GM21423 (cell line): ENCODE measurements around the gene FCGBP.
"Not testable (repeated sequence)": the region's sequence is repeated elsewhere in the genome, so short reads cannot be mapped to it uniquely, and the experiment has no call there.

Experiments
- ATAC-seq: cut with Tn5 transposase; IDR thresholded peaks from one replicate; pipeline ENCODE4 v1.9.1; 2021; ENCODE audit warnings: mild to moderate bottlenecking, moderate library complexity; ENCODE audit not compliant: unreplicated experiment

Gene FCGBP

DNA sequence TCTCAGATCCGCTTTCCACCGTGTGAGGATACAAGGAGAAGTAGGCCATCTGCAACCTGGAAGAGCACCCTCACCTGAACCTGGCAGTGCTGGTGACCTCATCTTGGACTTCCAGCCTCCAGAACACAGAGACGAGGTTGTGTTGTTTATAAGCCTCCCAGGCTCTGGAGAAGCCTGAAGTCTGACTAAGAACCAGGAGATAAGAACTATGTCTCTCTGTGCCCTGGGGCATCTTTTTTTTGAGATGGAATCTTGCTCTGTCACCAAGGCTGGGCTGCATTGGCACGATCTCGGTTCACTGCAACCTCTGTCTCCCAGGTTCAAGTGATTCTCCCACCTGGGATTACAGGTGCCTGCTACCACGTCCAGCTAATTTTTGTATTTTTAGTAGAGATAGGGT lies 14.5 kb downstream of the FCGBP start:
- ATAC-seq: no peak

DNA sequence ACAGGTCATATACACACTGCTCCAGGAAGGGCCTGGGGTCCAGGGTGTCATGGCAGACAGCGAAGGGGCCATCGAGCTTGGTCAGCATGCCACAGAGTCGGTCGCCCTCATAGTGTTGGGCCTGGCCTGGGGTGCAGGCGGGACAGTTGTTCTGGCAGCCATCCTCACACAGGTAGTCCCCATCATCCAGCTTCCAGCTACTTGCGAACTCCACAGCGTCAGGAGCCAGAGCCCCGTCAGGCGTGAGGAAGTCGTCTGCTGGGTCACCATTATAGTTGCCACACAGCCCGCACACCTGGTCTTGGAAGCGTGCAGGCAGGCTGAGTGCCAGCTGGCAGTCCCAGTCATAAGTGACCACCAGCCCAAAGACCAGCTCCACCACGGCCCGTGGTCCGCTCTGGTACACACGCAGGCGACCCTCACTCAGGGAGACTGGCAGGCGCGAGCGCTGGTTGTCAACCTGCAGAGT lies 16.2 kb downstream of the FCGBP start:
- no peak for ATAC-seq

DNA sequence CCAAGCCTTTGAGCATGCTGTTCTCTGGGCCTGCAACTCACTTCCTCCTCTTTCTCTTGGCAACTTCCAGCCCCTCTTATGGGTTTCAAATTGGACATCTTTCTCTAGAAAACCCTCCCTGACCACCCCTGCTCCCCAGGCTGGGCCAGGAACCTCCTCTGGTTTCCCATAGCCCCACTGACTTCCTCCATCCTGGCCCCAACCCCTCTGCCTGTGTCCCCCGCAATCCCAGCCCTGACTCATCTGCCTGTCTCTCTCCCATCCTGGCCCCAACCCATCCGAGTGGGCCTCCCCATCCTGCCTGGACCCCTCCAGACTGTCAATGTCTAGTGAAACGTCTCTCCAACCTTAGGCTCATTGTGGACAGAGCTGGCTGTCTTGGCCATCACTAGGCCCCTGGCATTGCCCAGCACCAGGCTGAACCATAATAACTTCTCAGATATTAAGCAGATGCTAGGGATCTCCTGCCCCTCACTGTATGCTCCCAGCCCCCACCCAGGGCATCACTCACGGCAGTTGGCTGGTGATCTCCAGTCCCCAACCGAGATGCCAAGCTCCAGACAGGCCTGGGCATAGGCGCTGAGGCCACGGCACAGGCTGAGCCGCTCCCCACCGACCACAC lies 16.8 kb downstream of the FCGBP start:
- ATAC-seq: no peak

DNA sequence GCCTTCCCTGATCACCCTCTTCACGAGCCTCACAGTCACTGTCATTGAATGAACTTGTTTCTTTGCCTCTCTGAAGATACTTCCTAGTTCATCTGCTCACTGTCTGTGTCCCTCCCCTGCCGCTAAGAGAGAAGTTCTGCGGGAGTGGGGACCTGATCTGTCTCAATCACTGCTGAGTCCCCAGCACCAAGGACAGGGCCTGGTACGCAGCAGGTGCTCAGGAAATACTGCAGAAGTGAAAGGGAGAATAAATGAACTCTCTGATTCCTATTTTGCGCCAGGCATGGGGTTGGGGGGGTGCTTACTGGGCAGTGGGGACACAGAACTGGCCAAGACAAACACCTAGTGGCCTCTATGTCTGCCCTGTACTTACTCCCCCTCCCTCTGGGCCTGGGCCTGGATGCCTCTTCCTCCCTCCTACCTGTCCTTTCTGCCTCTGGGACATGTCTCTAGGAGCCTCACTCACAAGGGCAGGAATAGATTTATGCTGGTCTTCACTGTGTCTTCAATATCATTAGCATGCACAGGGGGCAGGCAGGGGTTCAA lies 17.5 kb downstream of the FCGBP start:
- no peak for ATAC-seq

DNA sequence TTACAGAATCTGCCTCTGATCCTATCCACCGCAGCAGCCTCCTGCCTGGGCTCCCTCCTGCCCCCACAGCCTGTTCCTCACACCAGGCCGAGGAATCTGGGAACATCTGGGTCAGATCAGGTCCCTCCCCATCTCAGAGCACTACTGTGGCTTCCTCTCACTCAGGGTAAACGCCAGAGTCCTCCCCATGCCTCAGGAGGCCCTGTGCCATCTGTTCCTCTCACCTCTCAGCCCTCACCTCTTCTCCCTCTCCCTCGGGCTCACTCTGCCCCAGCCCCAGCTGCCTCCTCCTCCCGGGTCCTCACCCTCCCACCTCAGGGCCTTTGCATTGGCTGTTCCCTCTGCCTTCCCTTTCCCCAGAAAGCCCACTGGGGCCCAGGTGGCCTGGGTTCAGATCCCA lies 18.2 kb downstream of the FCGBP start:
- ATAC-seq: no peak

DNA sequence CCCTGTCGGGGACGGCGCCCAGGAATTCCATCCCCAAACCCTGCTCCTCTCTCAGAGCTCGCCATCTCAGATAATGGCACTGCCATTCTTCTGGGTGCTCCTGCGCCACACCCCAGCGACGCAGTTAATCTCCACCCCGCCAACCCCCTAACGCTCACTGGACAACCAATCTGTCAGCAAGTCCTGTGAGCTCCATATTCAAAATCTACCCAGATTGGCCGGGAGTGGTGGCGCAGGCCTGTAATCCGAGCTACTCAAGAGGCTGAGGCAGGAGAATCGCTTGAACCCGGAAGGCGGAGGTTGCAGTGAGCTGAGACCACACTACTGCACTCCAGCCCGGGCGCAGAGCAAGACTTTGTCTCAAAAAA lies 18.6 kb downstream of the FCGBP start:
- ATAC-seq: no peak

DNA sequence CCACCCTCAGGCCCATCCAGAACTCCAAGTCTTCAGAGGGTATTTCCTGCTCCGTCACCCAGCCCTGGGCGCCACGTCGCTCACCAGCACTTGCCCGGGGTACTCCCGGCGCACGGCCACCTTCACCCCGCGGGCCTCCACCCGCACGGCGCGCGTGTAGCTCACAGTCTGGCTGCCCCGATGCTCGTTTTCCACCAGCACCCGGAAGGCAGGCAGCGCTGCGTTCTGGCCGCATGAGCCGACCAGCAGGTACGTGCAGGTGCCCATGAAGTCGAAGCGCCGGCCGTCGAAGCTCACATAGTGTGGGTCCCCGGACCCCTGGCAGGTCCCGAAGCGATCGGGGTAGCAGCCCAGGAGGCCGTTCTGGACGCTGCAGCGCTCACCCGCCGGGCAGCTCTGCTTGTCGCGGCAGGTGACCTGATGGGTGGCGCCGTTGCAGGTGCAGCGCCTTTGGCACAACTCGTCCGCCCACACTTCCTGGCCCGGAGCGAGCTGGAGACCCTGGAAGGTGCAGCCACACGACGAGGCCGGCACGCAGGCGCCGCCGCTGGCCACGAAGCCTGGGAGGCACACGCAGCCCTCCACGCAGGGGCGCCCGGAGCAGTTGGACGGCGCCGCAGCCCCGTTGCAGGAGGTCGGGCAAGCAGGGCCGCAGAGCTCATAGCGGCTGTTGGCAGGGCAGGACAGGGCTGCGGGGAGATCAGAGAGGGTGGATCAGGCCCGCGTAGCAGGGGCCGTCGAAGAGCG lies 19.2 kb downstream of the FCGBP start:
- no peak for ATAC-seq

DNA sequence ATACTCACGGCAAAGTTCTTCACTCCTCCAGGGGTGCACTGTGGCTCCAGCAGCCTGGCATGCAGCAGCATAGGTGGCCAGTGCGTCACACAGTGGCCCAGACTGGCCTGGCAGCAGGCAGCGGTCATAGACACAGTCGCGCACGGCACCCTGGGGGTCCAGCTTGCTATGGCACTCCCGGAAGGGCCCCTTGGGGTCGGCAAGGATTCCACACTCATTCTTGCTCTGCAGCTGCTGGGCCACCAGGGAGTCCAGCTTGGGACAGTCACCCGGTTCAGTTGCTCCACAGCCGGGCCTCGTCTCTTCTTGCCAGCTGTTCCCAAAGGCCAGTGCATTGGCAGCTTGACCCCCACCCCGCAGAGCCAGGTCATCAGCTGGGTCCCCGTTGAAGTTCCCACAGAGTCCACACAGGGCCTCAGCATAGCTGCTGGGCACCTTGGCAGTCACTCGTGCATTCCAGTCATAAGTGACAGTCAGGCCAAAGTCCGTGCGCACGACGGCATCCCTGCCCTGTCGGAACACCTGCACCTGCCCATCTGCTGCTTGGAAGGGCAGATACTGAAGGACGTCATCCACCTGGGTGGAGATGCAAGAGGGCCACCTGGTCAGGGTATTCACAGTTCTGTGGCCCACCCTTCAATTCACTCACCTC lies 20.6 kb downstream of the FCGBP start:
- no peak for ATAC-seq

DNA sequence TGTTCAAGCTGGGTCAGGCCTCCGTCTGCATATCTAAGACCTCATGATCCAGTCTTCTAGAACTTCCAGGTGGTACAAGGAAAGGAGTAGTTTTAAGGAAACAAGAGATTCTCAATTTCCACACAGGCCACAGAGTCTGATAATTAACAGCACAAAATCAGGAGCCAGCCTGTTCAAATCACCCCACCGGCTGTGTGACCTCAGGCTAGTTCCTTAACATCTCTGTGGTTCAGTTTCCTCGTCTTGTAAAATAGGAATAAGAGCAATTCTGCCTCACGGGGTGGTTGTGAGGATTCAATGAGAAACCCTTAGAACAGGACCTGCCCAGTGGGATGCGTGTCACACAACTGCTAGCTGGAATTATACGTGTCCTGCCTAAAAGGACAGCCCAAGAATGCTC lies 25.6 kb downstream of the FCGBP start:
- no peak for ATAC-seq

DNA sequence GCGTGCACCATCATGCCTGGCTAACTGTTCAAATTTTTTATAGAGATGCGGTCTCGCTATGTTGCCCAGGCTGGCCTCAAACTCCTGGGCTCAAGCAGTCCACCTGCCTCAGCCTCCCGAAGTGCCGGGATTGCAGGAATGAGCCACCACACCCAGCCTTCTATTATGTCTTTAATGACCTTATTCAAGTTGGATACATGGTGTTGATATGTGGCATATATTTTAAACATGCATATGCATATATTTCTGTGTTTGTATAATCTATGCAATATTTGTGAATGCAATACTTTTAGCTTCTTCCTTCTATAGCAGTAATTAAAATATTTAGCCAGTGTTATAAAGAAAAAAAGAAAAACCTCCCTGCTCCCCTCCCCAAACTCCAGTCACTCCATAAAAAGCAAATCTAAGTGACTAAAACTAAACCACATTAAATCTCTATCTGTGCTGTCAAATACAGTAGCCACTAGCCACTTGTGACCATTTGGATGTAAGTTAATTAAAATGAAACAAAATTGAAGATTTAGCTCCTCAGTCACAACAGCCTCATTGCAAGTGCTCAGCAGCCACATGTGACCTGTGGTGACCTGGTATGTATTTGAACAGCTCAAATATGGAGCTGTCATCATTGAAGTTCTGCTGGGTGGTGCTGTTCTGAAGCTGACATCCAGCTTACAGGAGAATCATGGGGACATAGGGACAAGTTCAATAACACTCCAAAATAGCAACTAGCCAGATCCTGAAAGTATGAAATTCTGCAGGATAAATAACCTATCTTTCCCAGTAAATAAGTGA lies 27.4 kb downstream of the FCGBP start:
- ATAC-seq: no peak

DNA sequence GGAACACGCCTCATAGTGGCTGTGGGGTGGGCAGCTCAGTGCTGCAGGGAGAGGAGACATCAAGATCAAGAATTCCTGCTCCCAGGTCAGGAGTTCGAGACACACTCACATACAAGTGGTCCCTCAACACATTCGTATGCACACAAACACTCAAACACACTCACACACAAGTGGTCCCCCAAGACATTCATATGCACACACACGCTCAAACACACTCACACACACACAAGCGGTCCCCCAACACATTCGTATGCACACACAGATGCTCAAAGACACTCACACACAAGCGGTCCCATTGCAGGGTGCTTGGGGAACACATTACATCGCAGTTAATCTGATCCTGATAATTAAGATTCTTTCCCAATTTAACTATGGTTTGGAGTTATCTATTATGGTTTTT lies 28.2 kb downstream of the FCGBP start:
- no peak for ATAC-seq

DNA sequence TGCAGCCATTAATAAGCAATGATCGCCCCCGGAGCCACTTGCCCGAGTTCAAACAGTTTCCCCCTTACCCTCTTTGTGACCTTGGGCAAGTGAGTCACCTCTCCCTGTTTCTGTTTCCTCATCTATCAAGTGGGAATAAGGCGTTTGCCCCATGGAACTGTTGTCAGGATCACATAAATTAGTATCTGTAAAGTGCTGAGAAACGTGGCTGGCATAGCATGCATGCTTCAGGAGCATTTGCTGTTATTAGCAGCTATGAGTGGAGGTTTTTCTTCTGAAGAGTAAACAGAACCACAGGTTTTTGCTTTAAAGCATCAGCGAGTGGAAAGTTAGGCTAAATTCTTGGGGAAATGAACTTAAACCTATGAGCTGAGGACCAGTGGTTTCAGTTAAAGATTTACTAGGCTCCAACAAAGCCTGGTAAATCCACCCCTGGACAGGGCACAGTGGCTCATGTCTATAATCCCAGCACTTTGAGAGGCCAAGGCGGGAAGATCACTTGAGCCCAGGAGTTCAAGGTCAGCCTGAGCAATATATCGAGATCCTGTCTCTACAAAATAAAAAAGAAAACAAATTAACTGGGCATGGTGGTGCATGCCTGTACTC lies 30.8 kb downstream of the FCGBP start:
- ATAC-seq: not testable (repeated sequence)

DNA sequence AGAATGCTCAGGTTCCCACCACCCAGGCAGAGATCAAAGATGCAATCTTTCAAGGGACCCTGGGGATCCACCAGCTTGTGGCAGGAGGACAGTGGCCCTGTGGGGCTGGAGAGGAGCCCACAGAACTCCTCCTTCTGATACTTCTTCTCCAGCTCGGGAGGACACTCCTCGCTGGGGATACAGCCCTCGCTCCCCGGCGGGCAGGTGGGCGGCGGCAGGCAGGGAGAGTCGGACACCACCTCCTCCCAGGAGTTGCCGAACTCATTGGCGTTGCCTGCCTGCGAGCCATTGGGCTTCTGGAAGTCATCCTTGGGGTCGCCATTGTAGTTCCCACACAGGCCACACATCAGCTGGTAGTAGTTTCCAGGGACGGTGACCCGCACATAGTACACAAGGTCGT lies 32.1 kb downstream of the FCGBP start:
- ATAC-seq: not testable (repeated sequence)

DNA sequence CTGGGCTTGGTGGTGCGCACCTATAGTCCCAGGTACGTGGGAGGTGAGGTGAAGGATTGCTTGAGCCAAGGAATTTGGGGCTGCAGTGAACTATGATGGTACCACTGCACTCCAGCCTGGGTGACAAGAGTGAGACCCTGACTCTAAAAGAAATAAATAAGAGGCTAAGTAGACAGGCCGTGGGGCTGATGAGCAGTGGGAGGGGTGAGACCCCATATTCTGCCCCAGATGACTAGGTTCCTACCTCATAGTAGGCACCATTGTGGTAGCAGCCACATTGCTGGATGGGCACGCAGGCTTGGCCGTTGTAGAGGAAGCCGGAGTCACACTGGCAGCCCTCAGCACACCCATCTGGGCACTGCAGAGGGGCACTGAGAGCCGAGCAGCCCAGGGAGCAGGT lies 32.8 kb downstream of the FCGBP start:
- not testable (repeated sequence) for ATAC-seq

DNA sequence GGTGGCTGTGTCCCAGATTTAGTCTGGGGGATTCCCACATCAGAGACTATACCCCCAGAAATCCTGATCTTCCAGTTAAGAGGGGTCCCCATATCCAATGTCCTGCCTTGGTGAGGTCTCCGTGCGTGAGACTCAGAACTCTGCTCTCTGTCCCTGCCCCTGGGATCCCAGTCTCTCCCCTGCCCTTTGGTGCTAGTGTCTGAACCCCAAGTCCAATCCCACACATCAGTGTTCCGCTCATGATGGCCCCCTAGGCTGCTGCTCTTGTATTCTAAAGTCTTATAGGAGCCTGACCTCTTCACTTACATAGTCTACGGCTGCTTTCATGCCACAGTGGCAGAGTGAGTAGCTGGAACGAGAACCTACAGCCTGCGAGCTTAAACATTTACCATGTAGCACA lies 35.6 kb downstream of the FCGBP start:
- not testable (repeated sequence) for ATAC-seq

DNA sequence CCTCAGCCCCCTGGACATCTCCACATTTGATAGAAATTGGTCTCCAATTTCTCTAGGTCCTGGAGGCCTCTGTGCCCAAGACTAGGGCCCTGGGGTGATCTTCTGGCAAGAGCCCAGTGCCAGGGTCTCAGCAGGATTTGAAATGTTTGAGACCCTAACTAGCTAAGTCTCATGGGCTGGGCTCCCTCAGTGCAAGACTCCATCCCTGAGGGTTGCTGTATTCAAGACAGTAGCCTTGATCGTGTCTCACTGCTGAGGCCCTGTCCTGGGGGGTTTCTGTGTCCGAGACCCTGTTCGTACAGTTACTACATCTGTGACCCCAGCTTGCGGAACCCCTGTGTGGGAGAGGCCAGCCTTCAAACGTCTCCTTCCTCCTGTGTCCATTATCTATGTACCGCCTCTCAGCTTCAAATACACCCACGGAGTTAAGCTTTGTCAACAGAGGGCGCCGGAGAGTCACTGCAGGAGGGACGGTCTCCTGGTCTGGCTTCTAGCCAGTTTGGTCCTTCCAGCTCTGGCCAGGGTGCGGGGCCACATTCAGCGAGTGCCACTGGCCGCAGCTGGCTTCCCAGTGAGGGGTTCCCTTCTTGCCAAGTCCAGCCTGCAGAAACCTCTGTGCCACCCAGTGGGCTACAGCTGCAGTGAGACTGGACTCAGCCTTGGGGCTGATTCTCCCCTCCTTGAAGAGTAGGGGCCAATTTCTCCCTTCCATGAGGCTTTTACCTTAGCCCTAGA lies 36.8 kb downstream of the FCGBP start:
- ATAC-seq: peak; percentile 45

DNA sequence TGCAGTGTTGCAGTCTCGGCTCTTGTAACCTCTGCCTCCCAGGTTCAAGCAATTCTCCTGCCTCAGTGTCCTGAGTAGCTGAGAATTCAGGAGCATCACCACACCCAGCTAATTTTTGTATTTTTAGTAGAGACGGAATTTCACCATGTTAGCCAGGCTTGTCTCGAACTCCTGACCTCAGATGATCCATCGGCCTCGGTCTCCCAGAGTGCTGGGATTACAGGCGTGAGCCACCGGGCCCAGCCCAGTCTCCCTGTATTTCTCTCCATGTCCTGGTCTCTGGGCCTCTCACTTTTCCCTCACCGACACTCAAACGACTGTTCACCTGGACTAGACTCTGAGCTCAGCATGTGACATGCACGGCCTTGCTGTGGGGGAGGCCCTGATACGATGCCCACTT lies 39.3 kb downstream of the FCGBP start:
- ATAC-seq: not testable (repeated sequence)

DNA sequence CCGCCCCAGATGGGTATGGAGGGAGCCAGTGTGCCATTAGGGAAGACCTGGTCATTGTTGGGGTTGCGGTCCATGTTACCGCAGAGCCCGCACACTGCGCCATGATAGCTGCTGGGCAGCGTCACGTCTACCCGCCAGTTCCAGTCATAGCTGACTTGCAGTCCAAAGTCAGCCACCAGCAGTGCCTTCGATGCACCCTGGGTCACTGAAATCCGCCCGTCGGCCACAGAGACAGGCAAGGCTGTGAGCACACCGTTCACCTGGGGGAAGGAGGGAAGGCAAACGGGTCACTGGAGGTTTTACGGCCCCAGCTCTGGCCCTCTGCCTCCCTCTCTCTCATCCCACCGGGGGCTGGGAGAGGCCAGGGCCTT lies 40.2 kb downstream of the FCGBP start:
- not testable (repeated sequence) for ATAC-seq

DNA sequence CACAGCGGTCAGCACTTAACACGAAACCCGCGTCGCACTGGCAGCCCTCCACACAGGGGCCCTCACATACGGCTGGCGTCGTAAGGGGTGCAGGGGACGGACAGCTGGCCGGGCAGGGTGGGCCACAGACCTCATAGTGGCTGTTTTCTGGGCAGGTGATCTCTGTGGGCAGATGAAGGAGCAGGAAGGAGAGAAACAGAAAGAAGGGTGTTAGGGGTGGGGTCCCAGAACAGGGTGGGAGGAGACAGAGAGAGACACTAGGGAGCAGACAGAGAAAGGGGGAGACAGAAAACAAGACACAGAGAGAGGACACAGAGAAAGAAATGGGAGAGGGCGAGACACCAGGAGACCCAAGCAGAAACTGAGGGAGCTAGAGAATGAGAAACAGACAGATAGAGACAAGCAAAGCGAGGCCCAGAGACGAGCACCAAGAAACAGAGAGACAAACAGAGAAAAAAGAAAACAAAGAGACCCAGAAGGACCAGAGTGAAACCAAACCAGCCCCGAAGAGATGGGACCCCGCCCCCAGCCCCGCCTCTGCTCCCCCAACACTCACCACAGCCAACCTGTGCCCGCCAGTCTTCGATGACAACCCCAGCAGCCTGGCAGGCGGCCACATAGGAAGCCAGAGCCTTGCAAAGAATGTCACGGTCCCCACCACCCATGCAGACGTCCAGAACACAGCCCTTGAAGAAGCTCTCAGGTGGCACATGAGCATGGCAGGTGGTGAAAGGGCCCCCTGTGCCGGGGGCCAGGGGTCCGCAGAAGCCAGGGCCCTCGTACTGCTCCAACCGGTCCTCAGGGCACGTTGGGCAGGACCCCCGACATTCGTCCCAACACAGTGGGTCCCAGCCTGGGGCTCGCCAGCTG lies 40.8 kb downstream of the FCGBP start:
- ATAC-seq: not testable (repeated sequence)
